Measurements from ENCODE around the gene NKG7.

DNA sequence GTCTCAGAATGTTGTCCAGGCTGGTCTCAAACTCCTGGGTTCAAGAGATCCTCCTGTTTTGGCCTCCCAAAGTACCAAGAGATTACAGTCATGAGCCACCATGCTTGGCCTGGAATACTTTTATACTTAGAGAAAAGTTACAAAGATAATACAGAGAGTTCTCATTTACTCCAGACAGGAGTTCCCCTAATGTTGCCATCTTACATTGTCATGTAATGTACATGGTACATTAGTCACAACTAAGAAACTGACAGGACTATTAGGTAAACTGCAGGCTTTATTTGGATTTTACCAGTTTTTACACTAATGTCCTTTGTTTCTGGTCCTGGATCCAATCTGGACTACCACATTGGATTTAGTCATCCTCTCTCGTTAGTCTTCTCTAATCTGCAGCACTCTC is 20.2 kb upstream of the NKG7 start:
- TF ChIP-seq IRX3 (CRISPR knock-in tag; IDR thresholded peaks at IDR 0.05; ENCODE audit: borderline replicate concordance, low read depth) (no peak), NFYB (CRISPR knock-in tag; IDR thresholded peaks at IDR 0.05) (no peak), NAIF1 (CRISPR knock-in tag; IDR thresholded peaks at IDR 0.05; ENCODE audit: borderline replicate concordance) (no peak), ZMYM2 (CRISPR knock-in tag; IDR thresholded peaks at IDR 0.05) (no peak), MLLT10 (CRISPR knock-in tag; IDR thresholded peaks at IDR 0.05) (no peak), SP2 (CRISPR knock-in tag; IDR thresholded peaks at IDR 0.05) (no peak), EZH2 (conservative IDR thresholded peaks at IDR 0.05; ENCODE audit: low read depth, low read length) (no peak), ZNF792 (CRISPR knock-in tag; IDR thresholded peaks at IDR 0.05) (no peak), PITX1 (CRISPR knock-in tag; IDR thresholded peaks at IDR 0.05) (no peak), FOXK1 (CRISPR knock-in tag; IDR thresholded peaks at IDR 0.05; ENCODE audit: borderline replicate concordance, low read depth) (no peak)
- TF ChIP-seq, protein P1, sequence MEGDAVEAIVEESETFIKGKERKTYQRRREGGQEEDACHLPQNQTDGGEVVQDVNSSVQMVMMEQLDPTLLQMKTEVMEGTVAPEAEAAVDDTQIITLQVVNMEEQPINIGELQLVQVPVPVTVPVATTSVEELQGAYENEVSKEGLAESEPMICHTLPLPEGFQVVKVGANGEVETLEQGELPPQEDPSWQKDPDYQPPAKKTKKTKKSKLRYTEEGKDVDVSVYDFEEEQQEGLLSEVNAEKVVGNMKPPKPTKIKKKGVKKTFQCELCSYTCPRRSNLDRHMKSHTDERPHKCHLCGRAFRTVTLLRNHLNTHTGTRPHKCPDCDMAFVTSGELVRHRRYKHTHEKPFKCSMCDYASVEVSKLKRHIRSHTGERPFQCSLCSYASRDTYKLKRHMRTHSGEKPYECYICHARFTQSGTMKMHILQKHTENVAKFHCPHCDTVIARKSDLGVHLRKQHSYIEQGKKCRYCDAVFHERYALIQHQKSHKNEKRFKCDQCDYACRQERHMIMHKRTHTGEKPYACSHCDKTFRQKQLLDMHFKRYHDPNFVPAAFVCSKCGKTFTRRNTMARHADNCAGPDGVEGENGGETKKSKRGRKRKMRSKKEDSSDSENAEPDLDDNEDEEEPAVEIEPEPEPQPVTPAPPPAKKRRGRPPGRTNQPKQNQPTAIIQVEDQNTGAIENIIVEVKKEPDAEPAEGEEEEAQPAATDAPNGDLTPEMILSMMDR (CRISPR knock-in tag; IDR thresholded peaks at IDR 0.05), result no peak
- TF ChIP-seq, protein P2, sequence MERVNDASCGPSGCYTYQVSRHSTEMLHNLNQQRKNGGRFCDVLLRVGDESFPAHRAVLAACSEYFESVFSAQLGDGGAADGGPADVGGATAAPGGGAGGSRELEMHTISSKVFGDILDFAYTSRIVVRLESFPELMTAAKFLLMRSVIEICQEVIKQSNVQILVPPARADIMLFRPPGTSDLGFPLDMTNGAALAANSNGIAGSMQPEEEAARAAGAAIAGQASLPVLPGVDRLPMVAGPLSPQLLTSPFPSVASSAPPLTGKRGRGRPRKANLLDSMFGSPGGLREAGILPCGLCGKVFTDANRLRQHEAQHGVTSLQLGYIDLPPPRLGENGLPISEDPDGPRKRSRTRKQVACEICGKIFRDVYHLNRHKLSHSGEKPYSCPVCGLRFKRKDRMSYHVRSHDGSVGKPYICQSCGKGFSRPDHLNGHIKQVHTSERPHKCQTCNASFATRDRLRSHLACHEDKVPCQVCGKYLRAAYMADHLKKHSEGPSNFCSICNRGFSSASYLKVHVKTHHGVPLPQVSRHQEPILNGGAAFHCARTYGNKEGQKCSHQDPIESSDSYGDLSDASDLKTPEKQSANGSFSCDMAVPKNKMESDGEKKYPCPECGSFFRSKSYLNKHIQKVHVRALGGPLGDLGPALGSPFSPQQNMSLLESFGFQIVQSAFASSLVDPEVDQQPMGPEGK (CRISPR knock-in tag; IDR thresholded peaks at IDR 0.05), result no peak
- TF ChIP-seq, protein P3, sequence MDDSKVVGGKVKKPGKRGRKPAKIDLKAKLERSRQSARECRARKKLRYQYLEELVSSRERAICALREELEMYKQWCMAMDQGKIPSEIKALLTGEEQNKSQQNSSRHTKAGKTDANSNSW (CRISPR knock-in tag; IDR thresholded peaks at IDR 0.05; ENCODE audit: borderline replicate concordance), result no peak

All from HepG2 (cell line).